COR-L47 (cell line): ENCODE data around the gene NANOS1.
A peak's percentile ranks its signal among the peaks of the same experiment; 100 is the strongest.

Source experiments
- DNase-seq: peaks from one replicate; lab custom pipeline; 2025; lab: John Stamatoyannopoulos, UW

Gene NANOS1

DNA sequence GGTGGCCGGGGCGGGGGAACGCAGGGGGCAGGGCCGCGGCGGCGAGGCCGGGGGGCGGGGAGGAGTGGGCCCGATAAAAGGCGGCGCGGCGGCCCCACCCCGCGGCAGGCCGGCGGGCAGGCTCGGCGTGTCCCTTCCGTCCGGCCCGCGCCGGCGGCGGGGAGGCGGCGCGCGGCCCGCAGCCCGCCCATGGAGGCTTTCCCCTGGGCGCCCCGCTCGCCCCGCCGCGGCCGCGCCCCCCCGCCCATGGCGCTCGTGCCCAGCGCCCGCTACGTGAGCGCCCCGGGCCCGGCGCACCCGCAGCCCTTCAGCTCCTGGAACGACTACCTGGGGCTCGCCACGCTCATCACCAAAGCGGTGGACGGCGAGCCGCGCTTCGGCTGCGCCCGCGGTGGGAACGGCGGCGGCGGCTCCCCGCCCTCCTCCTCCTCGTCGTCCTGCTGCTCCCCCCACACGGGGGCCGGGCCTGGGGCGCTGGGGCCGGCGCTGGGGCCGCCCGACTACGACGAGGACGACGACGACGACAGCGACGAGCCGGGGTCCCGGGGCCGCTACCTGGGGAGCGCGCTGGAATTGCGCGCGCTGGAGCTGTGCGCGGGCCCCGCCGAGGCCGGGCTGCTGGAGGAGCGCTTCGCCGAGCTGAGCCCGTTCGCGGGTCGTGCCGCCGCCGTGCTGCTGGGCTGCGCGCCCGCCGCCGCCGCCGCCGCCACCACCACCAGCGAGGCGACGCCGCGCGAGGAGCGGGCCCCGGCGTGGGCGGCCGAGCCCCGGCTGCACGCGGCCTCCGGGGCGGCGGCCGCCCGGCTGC, at the start of gene NANOS1:
Gene NANOS1 (plus strand): TSS at position 102 of the 808 bp plus-strand sequence. CDS start 88 bp downstream, at position 190.
- DNase-seq: no peak

DNA sequence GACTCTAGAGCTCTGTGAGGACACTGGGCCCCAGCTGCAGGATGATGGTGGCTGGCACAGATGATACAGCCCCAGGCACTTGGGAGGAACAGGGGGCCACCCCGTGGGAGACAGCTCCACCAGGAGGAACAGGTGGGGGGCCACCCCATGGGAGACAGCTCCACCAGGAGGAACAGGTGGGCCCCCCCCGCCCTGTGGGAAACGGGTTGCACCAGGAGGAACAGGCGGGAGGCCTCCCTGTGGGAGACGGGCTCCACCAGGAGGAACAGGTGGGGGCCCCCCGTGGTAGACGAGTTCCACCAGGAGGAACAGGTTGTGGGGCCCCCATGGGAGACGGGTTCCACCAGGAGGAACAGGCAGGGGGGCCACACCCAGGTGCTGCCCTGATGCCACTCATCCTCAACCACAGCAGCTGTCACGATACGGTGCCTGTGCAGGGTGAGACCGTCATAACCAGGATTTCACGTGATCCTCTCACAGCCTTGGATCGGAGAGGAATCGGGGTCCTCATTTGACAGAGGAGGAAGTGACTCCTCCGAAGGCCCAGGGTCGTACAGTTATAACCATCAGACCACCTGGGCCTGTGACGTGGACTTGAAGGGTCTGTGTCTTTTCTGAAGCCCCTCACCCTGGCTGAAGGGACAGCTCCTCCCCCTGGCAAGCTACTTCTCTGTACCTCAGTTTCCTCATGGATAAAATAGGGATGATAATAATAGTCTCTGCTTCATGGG, 49.2 kb upstream of the NANOS1 start:
- no peak for DNase-seq

DNA sequence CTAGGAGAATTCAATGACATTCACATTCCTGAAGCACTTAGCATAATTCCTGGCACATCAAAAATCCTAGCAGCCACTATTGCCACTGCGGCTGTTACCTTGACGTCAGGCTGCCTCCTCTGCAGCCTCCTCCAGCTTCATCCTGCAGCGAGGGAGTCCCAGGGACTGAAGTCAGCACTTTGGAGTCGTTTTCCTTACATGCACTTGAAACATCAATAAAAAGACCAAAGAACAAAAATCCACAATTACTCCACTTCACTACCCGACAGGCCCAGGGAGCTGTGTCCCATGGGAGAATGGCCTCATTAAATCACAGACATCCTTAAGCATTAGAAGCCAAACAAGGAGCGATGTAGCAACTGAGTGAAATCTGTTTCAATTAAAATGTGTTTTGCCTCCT, 48.6 kb upstream of the NANOS1 start:
- no peak for DNase-seq

GRCh38 chr10:118981946-118982345, 47.6 kb upstream of the NANOS1 start:
- DNase-seq: no peak

- no peak for DNase-seq
These were observed 47.1 kb upstream of the NANOS1 start for GRCh38 chr10:118982366-118982765.

DNA sequence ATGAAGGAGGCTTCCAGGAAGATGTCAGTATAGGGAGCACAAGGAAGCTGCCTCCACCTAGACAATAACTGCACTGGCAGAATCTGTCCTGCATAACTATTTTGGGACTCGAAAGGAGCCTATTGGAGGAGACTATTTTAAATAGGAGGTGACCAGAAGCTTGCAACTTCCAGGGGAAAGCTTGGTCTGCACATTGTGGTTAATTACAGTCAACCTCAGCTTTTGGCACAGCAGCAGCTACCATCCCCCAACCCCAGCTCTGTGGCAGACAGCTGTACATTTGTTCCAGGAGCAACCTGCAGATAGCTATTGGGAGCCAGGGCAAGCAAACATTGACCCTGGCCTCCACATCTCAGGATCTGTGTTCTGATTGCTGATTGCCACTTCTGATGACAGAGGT, 46.3 kb upstream of the NANOS1 start:
- DNase-seq: peak; percentile 36

- DNase-seq: no peak
These were observed 43.9 kb upstream of the NANOS1 start for GRCh38 chr10:118985576-118985975.

DNA sequence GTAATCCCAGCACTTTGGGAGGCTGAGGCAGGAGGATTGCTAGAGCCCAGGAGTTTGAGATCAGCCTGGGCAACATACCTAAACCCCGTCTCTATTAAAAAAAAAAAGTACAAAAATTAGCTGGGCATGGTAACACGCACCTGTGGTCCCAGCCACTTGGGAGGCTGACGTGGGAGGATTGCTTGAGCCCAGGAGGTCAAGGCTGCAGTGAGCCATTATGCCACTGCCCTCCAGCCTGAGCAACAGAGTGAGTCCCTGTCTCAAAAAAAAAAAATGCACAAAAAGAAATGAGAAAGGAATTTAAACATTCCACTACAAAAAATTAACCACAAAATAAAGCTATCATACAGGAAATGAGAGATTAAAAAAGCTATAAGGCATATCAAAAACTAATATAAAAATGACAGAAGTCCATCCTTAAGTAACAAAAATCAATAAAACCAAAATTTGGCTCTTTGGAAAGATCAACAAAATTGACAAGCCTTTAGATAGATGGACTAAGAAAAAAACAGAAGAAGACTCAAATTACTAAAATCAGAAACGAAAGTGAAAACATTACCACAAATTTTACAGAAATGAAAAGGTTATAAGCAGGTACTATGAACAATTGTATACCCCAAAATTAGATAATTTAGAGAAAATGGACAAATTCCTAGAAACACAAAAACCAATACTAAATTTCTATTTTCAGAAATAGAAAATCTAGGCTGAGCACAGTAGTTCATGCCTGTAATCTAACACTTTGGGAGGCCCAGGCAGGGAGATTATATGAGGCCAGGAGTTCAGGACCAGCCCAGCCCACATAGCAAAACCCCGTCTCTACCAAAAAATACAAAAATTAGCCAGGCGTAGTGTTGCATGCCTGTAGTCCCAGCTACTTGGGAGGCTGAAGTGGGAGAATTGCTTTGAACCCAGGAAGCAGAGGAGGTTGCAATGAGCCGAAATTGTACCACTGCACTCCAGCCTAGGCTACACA, 42.4 kb upstream of the NANOS1 start:
- no peak for DNase-seq

DNA sequence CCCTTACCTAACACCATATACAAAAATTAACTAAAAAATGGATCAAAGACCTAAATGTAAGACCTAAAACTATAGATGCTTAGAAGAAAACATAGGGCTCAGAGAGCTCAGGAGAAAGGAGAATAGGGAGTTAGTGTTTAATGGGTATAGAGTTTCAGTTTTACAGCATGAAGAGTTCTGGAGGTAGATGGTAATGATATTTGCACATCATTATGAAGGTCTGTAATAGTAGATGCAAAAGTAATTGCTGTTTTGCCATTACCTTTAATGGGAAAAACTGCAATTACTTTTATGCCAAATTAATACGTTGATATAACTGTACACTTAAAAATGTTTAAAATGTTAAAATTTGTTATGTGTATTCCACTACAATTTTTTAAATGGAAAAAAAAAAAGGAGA, 39.2 kb upstream of the NANOS1 start:
- no peak for DNase-seq

DNA sequence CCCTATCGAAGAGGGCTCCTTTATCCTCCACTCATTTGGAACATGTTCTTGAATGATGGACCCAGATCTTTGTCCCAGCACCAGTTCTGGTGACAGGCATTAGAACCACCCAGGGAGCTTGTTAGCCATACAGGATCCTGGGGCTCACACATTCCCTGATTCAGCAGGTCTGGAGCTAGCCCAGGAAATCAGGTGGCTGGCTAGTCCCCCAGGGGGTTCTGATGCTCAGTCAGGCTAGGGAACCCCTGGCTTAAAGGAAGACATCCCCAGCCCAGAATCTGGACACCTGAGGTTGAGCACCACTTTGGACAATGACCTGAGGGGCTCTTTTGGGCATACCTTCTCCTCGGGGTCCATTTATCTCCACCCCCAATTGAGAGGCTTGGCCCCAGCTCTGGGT, 37.0 kb upstream of the NANOS1 start:
- DNase-seq: no peak

- DNase-seq: no peak
These were observed 36.3 kb upstream of the NANOS1 start for GRCh38 chr10:118993214-118993613.

- no peak for DNase-seq
These were observed 35.2 kb upstream of the NANOS1 start for GRCh38 chr10:118994321-118994720.

DNA sequence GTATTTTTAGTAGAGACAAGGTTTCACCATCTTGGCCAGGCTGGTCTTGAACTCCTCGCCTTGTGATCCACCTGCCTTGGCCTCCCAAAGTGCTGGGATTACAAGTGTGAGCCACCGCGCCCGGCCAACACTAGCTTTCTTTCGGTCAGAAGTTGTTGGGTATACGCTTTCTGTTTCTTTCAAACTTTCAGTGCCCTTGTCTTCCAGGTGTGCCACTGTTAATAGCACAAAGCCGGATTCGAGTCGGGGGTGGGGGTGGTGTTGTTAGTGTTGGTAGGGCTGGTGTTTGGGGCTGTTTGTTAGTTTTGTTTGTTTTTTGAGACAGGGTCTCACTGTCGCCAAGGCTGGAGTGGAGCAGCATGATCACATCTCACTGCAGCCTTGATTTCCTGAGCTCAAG, 33.8 kb upstream of the NANOS1 start:
- no peak for DNase-seq

GRCh38 chr10:118997379-118997778, 32.1 kb upstream of the NANOS1 start:
- DNase-seq: no peak

DNA sequence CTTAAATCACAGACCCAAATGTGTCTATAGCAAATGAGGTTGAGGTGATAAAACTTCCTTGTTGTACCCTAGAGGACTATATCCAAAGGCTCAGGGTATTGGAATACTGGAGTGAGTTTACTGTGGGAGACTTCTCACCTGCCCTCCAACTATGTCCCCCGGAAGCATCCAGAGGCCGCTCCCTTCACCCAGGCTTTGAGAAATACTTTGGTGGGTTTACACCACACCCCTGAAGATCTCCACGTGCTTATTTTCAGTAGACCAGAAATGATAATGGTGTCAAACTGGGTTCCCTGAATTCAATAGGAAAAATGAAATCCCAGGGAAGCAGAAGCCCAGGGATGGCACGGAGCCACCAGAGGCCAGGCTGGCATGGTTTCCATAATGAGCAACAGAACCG, 31.3 kb upstream of the NANOS1 start:
- no peak for DNase-seq

DNA sequence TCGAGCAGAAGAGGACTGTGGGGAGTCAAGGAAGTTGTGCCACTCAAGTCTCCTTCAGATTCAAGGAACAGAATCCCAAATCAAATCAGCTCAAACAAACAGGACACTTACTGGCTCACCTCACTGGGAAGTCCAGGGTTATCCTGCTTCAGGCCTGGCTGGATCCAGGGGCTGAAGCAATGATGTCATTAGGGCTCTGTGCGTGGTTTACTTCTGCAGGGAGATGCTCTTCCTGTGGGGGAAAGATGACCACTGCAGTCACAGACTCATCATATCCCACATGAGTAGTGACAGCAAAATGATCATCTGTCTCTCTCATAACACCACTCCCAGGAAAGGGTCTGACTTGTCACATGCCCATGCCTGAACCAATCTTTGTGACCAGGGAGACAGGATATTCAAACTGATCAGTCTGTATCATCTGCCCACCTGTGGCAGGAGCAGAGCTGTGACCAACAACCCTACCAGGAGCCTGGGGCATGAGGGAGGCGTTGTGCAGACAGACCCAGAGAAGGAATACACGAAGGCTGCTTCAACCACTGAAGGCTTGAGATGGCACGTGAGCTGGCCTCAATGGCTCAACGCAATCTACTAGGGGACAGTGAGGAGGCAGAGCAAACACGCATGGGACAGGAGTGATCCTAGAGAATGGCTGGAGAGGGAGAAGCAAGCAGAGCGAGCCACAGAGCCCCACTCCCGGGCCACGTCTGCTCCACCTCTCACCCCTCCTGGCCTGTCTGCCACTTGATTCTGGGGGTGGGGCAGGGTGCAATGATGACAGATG, 27.6 kb upstream of the NANOS1 start:
- DNase-seq: no peak

GRCh38 chr10:119003572-119004289, 25.8 kb upstream of the NANOS1 start:
- no peak for DNase-seq

- no peak for DNase-seq
These were observed 24.0 kb upstream of the NANOS1 start for GRCh38 chr10:119005362-119006043.

- DNase-seq: no peak
These were observed 22.9 kb upstream of the NANOS1 start for GRCh38 chr10:119006451-119007210.

GRCh38 chr10:119007211-119007574, 22.3 kb upstream of the NANOS1 start:
- no peak for DNase-seq
